GM12892 (cell line): ENCODE data around the gene VIPAS39.

Experiments
- DNase-seq: peaks from one replicate; pipeline ENCODE4 v3.0.0; 2011; ENCODE audit not compliant: insufficient read length
- FAIRE-seq: peaks from 2 replicates; lab custom pipeline; 2011; peaks lifted over from hg19 to GRCh38; lab: Jason Lieb, UNC
- POLR2A ChIP-seq: IDR thresholded peaks from 2 replicates; pipeline ENCODE4 v1.6.1; 2011; ENCODE audit warnings: low read depth, low read length, control low read depth
- POLR2AphosphoS5 ChIP-seq: IDR thresholded peaks from 2 replicates; pipeline ENCODE4 v1.6.1; 2011; ENCODE audit warnings: low read depth, low read length, control low read depth
- TAF1 ChIP-seq: IDR thresholded peaks from 2 replicates; pipeline ENCODE4 v1.6.1; 2011; ENCODE audit warnings: low read depth, mild to moderate bottlenecking, control low read depth, low read length, borderline replicate concordance

The VIPAS39 gene

DNA sequence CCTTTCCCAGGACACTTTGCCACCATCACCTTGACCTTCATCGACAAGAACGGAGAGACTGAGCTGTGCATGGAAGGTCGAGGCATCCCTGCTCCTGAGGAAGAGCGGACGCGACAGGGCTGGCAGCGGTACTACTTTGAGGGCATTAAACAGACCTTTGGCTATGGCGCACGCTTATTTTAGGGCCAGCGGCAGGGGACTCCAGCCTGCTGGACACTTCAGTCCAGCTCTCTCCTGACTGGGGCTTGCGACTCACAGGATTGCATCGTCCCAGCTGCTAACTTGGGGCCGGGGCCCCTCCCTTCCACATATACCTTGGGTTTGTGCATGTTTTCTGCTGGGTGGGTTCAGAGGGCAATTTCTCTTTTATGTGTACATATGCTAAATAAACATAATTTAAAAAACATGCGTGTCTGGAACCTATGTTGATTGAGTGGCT is 11.7 kb upstream of the VIPAS39 start:
- DNase-seq, result no peak
- no peak for FAIRE-seq
- no peak for TF ChIP-seq TAF1
- no peak for TF ChIP-seq POLR2AphosphoS5
- TF ChIP-seq POLR2A, result no peak

DNA sequence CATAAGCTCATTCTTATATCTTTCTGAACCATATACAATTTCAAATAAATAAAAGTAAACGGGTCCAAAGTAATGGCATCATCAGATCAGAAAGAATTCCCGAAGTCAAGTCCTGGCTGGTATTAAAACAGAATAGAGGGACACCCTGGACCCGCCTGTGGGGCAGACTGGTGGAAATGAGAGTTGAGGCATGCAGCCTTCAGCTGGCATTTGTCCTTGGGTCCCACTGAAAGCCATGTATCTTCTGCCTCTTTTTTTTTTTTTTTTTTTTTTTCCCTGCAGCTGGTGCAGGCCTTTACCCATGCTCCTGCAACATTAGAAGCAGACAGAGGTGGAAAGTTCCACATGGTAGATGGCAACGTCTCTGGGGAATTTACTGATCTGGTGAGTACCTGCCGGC is 10.4 kb upstream of the VIPAS39 start:
- DNase-seq (no peak), FAIRE-seq (no peak)
- TF ChIP-seq TAF1, result no peak
- TF ChIP-seq POLR2A, result no peak
- no peak for TF ChIP-seq POLR2AphosphoS5

DNA sequence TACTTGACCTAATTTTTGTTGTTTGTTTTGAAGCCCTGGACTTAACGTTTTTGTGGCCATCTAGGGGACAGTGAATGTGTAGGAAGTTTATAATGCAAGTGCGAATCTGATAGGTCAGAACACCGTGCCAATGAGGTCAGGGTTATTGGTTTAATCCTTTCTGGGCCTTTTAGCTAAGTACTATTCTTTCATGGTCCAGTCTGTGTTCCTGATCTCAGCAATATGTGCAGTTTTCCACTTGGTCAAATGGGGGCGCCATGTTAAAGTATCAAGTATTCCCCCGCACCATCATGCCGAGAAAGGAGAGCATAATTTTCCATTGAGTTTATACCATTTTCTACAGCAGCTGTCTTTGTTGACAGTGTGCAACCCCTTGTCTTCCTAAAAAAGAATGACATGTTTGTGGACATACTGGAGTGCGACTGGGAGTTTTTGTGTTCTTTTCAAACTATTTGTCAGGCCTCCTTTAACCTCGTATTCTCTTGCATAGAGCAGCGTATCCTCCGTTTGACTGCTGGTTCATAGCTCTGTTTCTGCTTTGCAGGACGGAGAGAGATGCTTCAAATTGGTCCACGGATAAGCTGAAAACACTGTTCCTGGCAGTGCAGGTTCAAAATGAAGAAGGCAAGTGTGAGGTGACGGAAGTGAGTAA is 1.8 kb upstream of the VIPAS39 start:
- no peak for FAIRE-seq
- no peak for DNase-seq
- TF ChIP-seq TAF1, result no peak
- no peak for TF ChIP-seq POLR2AphosphoS5
- no peak for TF ChIP-seq POLR2A

DNA sequence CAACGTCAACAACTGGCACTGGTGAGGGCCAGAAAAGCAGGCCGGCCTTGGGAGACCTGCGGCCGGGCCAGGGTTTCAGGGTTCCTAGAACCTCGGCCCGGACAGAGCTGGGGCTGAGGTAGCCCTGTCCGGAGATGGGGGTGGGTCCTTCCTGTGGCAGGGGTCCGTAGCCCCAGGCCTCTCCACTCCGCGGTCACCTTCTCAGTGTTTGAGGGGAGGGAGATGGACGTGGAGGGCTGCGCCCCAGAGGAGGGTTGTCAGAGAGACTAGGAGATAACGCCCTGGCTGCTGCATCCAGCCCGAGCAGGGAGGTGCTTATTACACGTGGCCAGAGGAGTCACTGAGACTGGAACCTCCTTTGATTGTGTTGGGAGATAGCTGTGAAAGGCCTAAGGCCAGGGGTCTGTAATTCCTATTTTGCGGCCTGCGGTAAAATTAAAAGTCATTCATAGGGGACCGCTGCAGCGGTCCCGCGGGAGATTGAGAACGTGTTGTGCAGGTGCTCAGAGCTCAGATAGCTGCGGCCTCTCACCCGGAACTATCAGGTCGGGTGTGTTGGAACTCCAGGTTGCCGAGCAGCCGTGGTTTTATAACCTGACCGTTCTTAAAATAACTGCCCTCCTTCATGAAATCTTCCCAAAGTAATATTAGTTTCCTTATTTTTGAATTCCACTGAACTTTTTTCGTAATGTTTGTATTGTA is 999 bp upstream of the VIPAS39 start:
- TF ChIP-seq POLR2AphosphoS5 (0 out of 2 replicates have a peak, but pooled peaks have one; percentile 2), POLR2A (no peak), TAF1 (no peak)
- DNase-seq, result no peak
- no peak for FAIRE-seq

DNA sequence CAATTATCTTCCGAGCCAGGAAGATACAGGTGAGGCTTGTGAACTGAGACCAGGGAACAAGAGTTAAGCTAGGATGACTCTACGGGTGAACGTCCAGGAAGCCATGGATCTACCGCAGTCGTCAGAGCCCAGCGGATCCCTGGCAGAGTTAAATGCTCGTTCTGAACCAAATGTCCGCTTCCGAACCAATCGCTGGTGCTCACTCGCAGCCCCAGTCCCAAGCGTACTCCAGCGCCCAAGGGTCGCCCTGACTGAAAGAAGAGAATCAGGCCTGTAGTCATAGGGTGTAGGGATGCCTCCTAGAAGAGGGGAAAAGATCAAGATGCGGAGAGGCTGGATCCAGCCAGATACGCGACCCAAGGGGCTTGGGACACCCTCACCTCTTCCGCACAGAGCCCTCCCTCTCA is 283 bp downstream of the VIPAS39 start:
- no peak for FAIRE-seq
- DNase-seq, result no peak
- TF ChIP-seq POLR2A (peak; percentile 84; the same call in 1 of the 2 replicates), TAF1 (no peak), POLR2AphosphoS5 (peak; percentile 77)

DNA sequence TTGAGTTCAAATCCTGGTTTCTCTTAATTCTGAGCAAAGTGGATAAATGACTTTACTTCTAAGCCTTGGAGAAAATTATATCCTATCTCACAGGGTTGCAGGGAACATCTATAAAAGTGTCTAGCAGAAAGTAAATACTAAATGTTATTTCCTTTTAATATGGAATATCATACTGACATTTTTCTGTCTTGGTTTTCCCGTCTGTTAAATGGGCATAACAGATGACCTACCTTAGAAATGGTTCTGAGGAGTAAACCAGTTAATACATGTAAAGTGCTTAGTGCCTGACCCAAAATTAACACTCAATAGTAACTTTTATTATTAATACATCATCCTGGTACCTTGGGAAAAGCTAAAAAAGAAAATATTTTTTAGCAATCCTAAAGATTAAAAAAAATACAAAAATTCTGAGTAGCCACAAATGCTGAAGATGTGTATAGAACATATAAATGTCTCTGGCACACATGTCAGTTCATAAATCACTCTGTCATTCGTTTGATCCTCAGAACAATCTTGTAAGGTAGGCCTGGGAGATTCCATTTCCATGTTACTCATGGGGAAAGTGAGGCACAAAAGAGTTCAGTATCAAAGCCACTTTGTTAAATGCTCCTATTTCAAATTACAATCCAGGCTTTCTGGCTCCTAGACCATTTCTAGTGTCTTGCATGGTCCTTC is 1.3 kb downstream of the VIPAS39 start:
- TF ChIP-seq TAF1 (no peak), POLR2AphosphoS5 (no peak)
- DNase-seq (no peak), FAIRE-seq (no peak)

DNA sequence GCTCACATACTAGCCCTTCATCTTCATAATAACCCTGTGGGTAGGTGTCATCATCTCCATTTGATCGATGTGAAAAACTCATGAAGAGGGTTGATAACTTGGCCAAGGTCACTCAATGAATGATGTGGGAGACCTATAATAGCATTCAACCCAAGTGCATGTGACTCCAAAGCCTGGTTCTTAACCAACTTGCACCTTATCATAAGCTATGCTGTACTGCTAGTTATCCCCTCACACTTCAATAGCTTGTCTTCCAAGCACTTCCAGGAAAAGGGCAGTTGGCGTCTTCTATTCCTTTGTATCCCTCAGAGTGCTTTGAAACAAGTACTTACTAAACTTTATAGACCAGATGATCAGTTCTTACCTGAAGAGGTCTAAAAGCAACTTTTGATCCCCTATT is 15.2 kb downstream of the VIPAS39 start:
- FAIRE-seq (no peak), DNase-seq (no peak)
- TF ChIP-seq TAF1 (no peak), POLR2AphosphoS5 (no peak), POLR2A (no peak)

DNA sequence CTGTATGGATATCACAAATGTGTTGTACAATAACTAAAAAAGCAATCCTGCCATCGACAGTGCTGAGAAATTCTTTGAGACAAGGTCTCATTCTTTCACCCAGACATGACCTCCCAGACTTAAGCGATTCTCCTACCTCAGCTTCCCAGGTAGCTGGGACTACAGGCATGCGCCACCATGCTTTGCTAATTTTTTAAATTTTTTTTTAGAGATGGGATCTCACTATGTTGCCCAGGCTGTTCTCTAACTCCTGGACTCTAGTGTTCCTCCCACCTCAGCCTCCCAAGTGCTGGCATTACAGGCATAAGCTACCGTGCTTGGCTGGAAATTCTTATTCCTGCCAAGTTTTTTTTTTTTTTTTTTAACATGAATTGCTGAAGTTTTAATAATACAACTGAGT is 17.5 kb downstream of the VIPAS39 start:
- DNase-seq (no peak), FAIRE-seq (no peak)
- no peak for TF ChIP-seq TAF1
- no peak for TF ChIP-seq POLR2A
- no peak for TF ChIP-seq POLR2AphosphoS5

DNA sequence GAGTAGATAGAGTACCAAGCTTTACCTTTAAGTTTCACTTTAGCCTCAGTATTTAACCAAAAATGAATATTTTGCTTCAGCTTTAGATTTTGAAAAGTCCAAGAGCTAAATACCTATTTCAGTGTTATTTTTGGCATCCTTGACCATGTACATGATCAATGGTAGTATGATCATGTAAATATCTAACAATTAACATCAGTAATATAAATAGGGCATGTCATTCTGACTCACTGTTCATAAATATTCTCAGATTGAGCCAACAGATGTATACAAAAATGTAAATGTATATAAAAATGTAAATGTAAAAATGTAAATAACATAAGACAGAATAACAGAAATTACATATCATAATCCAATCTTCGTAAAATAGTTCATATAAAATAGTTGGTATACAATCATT is 18.8 kb downstream of the VIPAS39 start:
- no peak for FAIRE-seq

DNA sequence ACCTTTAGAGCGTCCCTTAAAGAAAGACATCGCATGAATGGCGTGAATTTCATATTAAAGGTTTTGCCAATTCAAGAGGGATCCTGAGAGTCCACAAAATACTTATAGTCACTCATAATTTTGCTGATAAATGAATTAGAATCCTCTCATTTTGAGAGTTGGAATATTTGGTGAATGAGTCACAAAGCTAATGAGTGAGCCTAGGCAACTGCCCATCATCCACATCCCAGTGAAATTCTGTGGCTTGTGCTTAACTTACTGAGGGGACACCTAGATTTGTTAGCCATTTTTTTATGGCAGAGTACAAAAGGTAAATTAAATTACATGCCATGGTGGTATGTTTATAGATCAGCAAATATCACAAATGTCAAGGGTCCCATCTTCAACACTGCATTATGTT is 21.4 kb downstream of the VIPAS39 start:
- DNase-seq (no peak), FAIRE-seq (no peak)
- TF ChIP-seq POLR2AphosphoS5 (no peak), POLR2A (no peak), TAF1 (no peak)

More for the DNA sequence above, 18.8 kb downstream of the VIPAS39 start:
- no peak for TF ChIP-seq POLR2A
- TF ChIP-seq TAF1, result no peak
- no peak for TF ChIP-seq POLR2AphosphoS5
- no peak for DNase-seq

DNA sequence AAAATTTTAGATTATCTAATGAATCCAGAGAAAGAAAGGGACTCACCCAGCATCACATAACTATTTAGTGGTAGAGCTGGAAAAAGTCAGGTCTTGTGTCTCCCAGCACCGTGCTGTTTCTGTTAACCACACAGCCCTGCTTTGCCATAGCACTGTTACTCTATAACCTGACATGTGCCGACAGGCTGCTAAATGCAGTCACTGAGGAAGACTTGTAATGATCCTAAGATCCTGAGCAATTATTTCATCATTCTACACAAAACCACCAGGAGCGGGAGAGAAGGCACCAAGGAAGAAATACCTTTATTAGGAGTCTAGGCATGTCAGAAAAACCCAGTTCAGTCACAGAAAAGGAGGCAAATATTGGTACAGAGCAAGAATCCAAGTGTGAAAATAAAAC is 31.0 kb downstream of the VIPAS39 start:
- TF ChIP-seq TAF1, result no peak
- no peak for TF ChIP-seq POLR2A
- TF ChIP-seq POLR2AphosphoS5, result no peak
- DNase-seq (no peak), FAIRE-seq (no peak)
